ENCODE measurements around the gene PLB1. TPM values are rescaled to one million over a fixed set of nuclear protein-coding genes. Genes with fewer than 3 reads are reported as not detected.

Gene PLB1, protein sequence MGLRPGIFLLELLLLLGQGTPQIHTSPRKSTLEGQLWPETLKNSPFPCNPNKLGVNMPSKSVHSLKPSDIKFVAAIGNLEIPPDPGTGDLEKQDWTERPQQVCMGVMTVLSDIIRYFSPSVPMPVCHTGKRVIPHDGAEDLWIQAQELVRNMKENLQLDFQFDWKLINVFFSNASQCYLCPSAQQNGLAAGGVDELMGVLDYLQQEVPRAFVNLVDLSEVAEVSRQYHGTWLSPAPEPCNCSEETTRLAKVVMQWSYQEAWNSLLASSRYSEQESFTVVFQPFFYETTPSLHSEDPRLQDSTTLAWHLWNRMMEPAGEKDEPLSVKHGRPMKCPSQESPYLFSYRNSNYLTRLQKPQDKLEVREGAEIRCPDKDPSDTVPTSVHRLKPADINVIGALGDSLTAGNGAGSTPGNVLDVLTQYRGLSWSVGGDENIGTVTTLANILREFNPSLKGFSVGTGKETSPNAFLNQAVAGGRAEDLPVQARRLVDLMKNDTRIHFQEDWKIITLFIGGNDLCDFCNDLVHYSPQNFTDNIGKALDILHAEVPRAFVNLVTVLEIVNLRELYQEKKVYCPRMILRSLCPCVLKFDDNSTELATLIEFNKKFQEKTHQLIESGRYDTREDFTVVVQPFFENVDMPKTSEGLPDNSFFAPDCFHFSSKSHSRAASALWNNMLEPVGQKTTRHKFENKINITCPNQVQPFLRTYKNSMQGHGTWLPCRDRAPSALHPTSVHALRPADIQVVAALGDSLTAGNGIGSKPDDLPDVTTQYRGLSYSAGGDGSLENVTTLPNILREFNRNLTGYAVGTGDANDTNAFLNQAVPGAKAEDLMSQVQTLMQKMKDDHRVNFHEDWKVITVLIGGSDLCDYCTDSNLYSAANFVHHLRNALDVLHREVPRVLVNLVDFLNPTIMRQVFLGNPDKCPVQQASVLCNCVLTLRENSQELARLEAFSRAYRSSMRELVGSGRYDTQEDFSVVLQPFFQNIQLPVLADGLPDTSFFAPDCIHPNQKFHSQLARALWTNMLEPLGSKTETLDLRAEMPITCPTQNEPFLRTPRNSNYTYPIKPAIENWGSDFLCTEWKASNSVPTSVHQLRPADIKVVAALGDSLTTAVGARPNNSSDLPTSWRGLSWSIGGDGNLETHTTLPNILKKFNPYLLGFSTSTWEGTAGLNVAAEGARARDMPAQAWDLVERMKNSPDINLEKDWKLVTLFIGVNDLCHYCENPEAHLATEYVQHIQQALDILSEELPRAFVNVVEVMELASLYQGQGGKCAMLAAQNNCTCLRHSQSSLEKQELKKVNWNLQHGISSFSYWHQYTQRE (N-terminal part only)
- total RNA-seq, result 10 to 100 TPM in 1 of 5 donors, 1 to 10 TPM in 3, under 1 TPM in 1; 0.45 to 18.8 (median 5.3) TPM
- 1 to 10 TPM; 1.4 to 3.8 (median 3.1) TPM for polyA plus RNA-seq
- long read RNA-seq, donor 1, result 0 reads
- long read RNA-seq, donor 2, result 0 reads
- long read RNA-seq, donor 3, result 0 reads
- long read RNA-seq, donor 4, result 0 reads
- long read RNA-seq, donor 5, result 0 reads
- long read RNA-seq, donor 6, result 0 reads
- long read RNA-seq, donor 7, result 0 reads
- long read RNA-seq, donor 8, result 0 reads
- long read RNA-seq, donor 9, result 0 reads
- long read RNA-seq, donor 10, result 0 reads

DNA sequence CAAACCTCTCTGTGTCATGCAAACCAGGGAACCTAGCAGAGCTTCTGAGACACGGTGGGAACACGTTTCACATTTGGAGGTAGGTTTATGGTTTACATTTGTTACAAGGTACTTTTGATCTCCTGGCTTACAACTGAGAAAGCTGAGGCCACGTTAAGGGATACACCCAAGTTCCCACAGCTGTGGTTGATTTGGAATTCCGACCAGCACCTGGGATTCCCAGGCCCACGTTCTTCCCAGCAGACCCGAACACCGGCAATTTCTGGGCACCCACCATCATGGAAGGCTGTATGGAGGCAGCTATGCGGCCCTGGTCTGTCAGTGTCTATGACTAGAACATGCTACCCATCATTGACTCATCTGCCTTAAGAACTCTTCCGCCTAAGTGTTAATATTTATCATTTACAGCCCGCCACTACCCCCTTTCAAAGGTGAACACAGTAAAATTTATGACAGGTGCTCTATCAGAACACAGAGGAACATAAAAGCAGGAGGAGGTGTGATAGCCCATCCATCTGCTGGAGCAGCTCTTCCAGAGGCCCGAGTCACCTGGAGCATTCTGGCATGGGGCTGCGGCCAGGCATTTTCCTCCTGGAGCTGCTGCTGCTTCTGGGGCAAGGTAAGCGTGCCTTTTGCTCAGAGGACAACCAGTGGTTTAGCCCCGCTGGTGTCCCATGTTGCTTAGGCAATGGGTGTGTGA, at the start of gene PLB1:
TSS of gene PLB1 (plus strand) at position 510 of the 700 bp plus-strand sequence. CDS start at position 565, 55 bp downstream.
- intact Hi-C loops (cut with DNase I; ENCODE audit: low total_unique reads), result no loop called here
- H3K4me1 ChIP-seq, result no peaks in the 10 kb centered on the region
- no peaks in the 10 kb centered on the region for H3K27me3 ChIP-seq
- H3K36me3 ChIP-seq, result no peaks in the 10 kb centered on the region
- 73 to 84% (median 76%) methylated on average over 14 of the region's 14 CpGs for WGBS, 5 donors
- TF ChIP-seq POLR2AphosphoS5 (IDR thresholded peaks at IDR 0.05), result no peak
- TF ChIP-seq, protein P1, sequence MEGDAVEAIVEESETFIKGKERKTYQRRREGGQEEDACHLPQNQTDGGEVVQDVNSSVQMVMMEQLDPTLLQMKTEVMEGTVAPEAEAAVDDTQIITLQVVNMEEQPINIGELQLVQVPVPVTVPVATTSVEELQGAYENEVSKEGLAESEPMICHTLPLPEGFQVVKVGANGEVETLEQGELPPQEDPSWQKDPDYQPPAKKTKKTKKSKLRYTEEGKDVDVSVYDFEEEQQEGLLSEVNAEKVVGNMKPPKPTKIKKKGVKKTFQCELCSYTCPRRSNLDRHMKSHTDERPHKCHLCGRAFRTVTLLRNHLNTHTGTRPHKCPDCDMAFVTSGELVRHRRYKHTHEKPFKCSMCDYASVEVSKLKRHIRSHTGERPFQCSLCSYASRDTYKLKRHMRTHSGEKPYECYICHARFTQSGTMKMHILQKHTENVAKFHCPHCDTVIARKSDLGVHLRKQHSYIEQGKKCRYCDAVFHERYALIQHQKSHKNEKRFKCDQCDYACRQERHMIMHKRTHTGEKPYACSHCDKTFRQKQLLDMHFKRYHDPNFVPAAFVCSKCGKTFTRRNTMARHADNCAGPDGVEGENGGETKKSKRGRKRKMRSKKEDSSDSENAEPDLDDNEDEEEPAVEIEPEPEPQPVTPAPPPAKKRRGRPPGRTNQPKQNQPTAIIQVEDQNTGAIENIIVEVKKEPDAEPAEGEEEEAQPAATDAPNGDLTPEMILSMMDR (IDR thresholded peaks at IDR 0.05), result no peak
- no peak for TF ChIP-seq POLR2A (IDR thresholded peaks at IDR 0.05)
- TF ChIP-seq EP300 (IDR thresholded peaks at IDR 0.05), result no peak
- H3K9me3 ChIP-seq, result no peaks in the 10 kb centered on the region
- no peak within 1 kb of the TSS for H3K4me3 ChIP-seq
- DNase-seq, result no peak
- no peak within 1 kb of the TSS for H3K27ac ChIP-seq

DNA sequence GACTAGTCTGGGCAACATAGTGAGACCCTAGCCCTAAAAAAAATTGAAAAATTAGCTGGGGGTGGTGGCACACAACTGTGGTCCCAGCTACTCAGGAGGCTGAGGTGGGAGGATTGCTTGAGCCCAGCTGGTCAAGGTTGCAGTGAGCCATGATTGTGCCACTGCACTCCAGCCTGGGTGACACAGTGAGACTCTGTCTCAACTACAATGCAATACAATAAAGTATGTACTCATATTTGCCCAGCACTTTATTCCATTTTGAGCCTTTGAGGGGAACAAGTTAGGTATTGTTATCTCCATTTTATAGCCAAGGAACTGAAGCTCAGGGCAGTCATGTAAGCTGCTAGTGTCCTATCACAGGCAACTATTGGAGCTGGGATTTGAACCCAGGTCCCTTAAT, 49.3 kb upstream of the PLB1 start:
- H3K4me1 ChIP-seq, result peaks cover 0 to 32% (median 0%) of the 10 kb centered on the region in 4 donors
- no peak overlapping the region for H3K4me3 ChIP-seq
- no peaks in the 10 kb centered on the region for H3K36me3 ChIP-seq
- TF ChIP-seq POLR2A (IDR thresholded peaks at IDR 0.05) (no peak), POLR2AphosphoS5 (IDR thresholded peaks at IDR 0.05) (no peak)
- TF ChIP-seq, protein P1 (IDR thresholded peaks at IDR 0.05), result no peak
- intact Hi-C loops (cut with DNase I; ENCODE audit: low total_unique reads), result no loop called here
- no peaks in the 10 kb centered on the region for H3K9me3 ChIP-seq
- H3K27ac ChIP-seq, result no peak overlapping the region
- no peaks in the 10 kb centered on the region for H3K27me3 ChIP-seq
- DNase-seq, result no peak

DNA sequence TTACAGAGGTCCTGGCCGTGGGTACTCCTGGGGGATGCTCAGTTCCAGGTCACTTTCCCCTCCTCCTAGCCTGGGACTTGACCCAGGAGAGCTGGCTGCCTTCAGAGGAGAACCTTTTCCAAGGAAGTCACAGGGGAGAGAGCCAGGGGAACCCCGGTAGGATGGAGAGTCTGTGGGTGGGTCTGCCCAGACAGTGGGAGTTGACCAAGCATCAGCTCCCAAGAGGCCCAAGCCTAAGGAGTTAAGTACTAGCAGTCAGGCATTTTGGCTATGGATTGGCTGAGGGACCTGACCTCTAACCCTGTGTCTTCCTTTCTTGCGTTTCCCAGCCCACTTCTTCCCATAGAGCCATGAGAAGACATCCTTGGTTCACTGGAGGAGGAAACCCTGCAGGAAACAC, 48.8 kb upstream of the PLB1 start:
- H3K9me3 ChIP-seq, result no peaks in the 10 kb centered on the region
- no peak for DNase-seq
- H3K4me3 ChIP-seq, result no peak overlapping the region
- 80 to 86% (median 80%) methylated on average over 3 of the region's 3 CpGs for WGBS, 5 donors
- intact Hi-C loops (cut with DNase I; ENCODE audit: low total_unique reads), result no loop called here
- H3K27ac ChIP-seq, result peak overlapping the region in 1 of 5 donors; percentile 61
- H3K27me3 ChIP-seq, result no peaks in the 10 kb centered on the region
- no peaks in the 10 kb centered on the region for H3K36me3 ChIP-seq
- TF ChIP-seq POLR2AphosphoS5 (IDR thresholded peaks at IDR 0.05) (no peak), EP300 (IDR thresholded peaks at IDR 0.05) (no peak), POLR2A (IDR thresholded peaks at IDR 0.05) (no peak)
- TF ChIP-seq, protein P1 (IDR thresholded peaks at IDR 0.05), result no peak
- peaks cover 0 to 32% (median 0%) of the 10 kb centered on the region in 4 donors for H3K4me1 ChIP-seq

Measured in stomach (tissue), 19 donors.